GM18511 (cell line): ENCODE measurements around the gene STX4.

ENCODE experiments used
- ATAC-seq: cut with Tn5 transposase; IDR thresholded peaks from one replicate; pipeline ENCODE4 v1.9.1; 2021; ENCODE audit warnings: mild to moderate bottlenecking, moderate library complexity; ENCODE audit not compliant: unreplicated experiment

STX4 gene

GRCh38 chr16:31032736-31033708 lies at the start of gene STX4:
TSS of gene STX4 (plus strand) at chr16:31033558. CDS start at chr16:31033806, 248 bp downstream.
- peak; percentile 85 for ATAC-seq

GRCh38 chr16:30983898-30984610 lies 49.3 kb upstream of the STX4 start:
- no peak for ATAC-seq

- ATAC-seq = peak; percentile 66
These were observed 48.5 kb upstream of the STX4 start, which contains the start of gene HSD3B7 for GRCh38 chr16:30984669-30985400. TSS of gene HSD3B7 (plus strand) at chr16:30985207. CDS start at chr16:30985659, 452 bp downstream.

- ATAC-seq = no peak
These were observed 47.8 kb upstream of the STX4 start for GRCh38 chr16:30985401-30986128.

GRCh38 chr16:30986129-30986991 lies 47.0 kb upstream of the STX4 start:
- no peak for ATAC-seq

- no peak for ATAC-seq
These were observed 45.7 kb upstream of the STX4 start for GRCh38 chr16:30987581-30988190.

GRCh38 chr16:30989469-30990047 lies 43.8 kb upstream of the STX4 start:
- ATAC-seq = no peak

GRCh38 chr16:30990105-30990504 lies 43.3 kb upstream of the STX4 start:
- ATAC-seq = no peak

- no peak for ATAC-seq
These were observed 42.3 kb upstream of the STX4 start for GRCh38 chr16:30991052-30991451.

- ATAC-seq = no peak
These were observed 41.0 kb upstream of the STX4 start for GRCh38 chr16:30992276-30992780.

- no peak for ATAC-seq
These were observed 40.2 kb upstream of the STX4 start for GRCh38 chr16:30992931-30993816.

GRCh38 chr16:30995927-30996323 lies 37.4 kb upstream of the STX4 start:
- ATAC-seq = no peak

GRCh38 chr16:30996324-30996984 lies 36.9 kb upstream of the STX4 start:
- peak; percentile 10 for ATAC-seq

GRCh38 chr16:30996985-30997724 lies 36.2 kb upstream of the STX4 start:
- ATAC-seq = peak; percentile 89

GRCh38 chr16:30997725-30998711 lies 35.3 kb upstream of the STX4 start:
- no peak for ATAC-seq
